Putamen (tissue), 1 donor: ENCODE measurements around the gene CSTPP1.
"Not testable (repeated sequence)": the region's sequence is repeated elsewhere in the genome, so short reads cannot be mapped to it uniquely, and the experiment has no call there.

Experiments
- DNase-seq: peaks from one replicate; pipeline ENCODE4 v3.0.0-alpha.2; 2016; ENCODE audit warnings: low spot score

CSTPP1 gene

GRCh38 chr11:47050284-47050683, 113.7 kb downstream of the CSTPP1 start:
- DNase-seq: no peak

DNA sequence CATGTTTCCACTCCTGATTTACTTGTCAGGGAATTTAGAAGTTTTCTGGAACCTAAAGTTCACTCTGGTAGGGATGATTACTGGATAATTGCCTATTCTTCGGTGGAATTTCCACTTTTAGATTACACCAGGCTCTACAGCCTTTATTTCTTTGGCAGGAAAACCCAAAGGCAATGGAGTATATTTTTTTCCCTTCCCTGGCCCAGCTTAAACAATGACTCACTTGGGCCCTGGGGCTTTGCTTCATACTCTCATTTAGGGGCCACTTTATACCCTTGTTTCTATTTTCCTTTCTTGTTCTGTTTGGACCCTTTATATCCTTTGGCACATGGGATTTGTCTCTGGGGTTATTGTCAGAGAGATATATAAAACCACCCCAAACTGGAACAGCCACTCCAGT, 114.7 kb downstream of the CSTPP1 start:
- no peak for DNase-seq

- no peak for DNase-seq
These were observed 115.6 kb downstream of the CSTPP1 start for GRCh38 chr11:47052165-47052564.

DNA sequence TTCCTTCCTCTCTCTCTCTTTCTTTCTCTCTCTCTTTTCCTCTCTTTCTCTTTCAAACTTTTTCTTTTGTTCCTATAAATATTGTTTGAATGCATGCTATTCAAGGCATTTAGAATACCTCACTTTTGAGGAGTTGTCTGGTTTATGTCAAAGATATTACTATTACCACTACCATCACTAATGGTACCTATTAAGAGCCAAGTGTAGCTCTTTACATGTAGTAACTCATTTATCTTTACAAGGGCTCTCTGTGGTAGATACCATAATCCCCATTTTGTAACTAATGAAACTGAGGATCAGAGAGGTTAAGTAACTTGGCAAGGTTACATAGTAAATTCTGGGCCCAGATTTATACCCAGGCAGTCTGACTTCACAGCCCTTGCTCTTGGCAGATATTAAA, 116.0 kb downstream of the CSTPP1 start:
- no peak for DNase-seq

- DNase-seq: no peak
These were observed 119.0 kb downstream of the CSTPP1 start for GRCh38 chr11:47055534-47055933.

DNA sequence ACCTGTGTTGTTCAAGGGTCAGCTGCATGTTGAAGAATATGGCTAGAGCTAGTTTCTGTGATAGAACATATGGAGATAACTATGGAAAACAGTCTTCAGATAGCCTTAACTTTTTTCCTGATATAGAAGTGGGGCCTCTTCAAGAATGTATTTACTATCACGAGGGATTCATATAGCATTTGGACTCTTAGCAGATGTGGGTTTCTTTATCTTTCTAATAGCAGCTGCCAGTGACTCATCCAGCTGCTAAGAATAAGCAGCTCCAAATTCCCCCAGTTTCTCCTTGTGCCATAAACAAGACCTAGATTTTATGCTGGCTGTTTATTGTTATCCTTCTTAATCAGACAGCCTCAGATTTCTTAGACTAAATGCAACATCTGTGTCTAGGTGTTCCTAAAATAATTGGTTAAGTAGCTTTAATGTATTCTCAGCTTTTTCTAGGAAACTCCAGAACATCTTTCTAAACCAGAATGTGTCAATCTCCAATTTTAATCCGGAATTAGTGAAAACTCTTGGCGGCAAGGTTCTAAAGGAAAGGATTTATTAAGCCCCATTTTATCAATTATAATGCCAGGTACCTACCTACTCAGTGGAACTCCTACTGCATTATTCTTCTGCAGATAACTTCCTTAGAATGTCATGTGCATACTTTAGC, 119.8 kb downstream of the CSTPP1 start:
- peak; percentile 23 for DNase-seq

DNA sequence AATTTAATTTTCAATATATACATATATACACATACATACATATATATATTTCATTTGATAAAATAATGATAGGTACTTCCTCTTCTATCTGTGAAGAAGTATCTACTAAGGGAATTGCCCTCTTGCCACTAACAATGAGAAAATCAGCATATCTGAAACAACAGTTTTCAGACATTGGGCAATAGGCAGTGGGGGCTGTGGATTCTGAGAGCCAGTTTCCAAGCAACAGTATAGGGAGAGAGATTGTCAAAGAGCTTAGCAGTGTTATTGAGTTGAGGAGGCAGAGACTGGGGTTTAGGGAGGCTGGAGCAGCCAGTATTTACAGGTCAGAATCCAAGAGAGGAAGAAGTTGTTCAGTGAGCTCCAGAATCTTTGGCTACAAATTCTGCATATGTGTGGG, 120.8 kb downstream of the CSTPP1 start:
- DNase-seq: no peak

DNA sequence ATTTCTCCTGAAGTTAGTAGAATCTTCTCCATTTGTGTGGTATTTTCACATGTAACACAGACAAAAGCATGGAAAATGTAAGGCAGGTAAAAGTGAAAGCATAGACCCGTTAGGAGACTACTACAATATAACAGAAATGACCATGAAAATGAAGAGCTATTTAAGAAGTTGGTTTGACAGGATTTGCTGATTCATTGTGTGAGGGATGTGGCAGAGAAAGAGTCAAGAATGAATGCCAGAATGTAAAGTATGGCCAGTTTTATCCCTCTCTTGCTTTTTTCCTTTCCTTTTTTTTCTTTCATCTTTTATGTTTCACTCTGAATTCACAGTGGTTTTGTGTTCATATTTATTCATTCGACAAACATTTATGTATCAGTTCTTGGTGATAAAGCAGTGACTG, 124.2 kb downstream of the CSTPP1 start:
- DNase-seq: no peak

DNA sequence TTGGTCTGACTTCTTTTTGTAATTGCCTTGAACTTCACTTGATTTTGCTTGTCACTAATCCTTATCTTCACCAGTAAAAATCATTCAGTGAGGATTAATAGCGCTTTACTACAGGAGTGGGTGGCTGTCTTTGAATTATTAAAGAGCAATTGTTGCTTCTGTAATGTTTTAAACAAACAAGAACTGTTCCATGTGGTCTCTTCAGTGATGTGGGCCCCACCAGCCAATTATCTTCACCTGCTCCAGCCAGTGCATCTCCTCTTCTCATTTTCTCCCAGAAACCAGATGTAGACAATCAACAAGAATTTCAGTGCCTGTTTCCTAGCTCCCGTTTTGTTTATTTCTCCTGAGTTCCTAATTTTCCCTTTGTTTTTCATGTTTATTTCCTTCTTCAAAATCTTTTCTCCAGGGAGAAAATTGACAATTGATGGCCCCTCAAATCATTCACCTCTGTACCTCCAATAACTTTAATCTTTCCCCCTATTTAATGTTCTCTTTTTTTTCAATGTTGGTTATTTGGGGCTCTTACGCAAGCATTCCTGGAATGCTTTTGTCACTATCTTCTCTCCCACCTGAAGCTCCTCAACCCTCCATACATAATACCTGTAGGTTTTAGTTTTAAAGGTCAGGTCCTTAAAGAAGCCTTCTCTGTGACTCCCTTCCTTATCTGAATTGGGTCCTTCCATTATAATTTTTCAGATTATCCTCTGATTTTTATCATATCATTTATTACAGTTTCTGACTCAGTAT, 125.0 kb downstream of the CSTPP1 start:
- no peak for DNase-seq

- no peak for DNase-seq
These were observed 126.2 kb downstream of the CSTPP1 start for GRCh38 chr11:47062736-47063135.

DNA sequence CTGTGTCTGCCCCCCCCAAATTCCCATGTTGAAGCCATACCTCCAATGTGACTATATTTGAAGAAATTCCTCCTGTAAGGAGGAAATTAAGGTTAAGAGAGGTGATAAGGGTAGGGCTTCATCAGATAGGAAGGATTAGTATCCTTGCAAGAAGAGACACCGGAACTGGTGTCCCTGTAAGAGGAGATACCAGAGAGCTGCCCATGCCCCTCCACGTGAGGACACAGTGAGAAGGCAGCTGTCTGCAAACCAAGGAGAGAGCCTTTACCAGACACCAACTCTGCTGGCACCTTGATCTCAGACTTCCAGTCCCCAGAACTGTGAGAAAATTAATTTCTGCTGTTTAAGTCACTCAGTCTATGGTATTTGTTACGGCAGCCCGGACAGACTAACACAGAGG, 130.8 kb downstream of the CSTPP1 start:
- DNase-seq: no peak

DNA sequence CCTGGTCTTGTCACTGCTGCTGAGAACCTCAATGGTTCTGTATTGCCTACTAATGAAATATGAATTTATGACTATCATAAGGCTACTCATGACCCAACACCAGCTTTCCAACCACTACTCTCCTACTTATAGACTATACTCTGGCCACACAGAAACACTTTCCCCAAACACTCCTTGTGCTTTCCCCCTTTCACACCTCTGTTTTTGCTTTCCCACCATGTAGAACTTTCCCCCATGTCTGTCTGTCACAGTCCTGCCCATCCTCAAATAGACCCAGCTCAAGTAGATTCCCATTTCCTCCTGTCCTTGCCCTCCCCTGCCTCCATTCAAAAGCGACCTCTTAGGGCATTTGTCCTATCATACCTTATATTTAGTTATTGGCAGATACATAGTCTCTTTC, 134.2 kb downstream of the CSTPP1 start:
- DNase-seq: no peak

- no peak for DNase-seq
These were observed 134.8 kb downstream of the CSTPP1 start for GRCh38 chr11:47071341-47071740.

DNA sequence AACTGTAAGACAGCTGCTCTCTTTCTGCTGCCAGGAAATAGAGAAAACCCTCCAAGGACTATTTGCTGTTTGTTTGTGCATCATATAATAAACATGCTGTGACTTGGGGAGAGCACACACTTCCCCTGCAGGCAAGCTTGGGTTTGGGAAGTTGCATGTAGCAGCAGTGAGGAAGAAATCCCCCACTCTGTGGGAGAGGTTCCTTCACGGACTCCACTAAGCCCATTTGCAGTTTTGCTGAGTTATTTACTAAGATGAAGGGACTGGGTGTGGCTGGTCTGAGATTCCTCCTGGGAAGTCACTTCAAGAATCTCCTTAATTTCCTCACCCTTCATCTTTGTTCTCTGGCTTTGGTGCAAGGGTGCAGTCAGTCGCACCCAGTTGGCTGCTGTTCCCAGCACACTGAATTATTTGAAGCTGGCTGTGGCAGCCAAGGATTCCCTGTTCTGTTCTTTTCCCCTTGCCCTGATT, 135.3 kb downstream of the CSTPP1 start:
- peak; percentile 9 for DNase-seq

DNA sequence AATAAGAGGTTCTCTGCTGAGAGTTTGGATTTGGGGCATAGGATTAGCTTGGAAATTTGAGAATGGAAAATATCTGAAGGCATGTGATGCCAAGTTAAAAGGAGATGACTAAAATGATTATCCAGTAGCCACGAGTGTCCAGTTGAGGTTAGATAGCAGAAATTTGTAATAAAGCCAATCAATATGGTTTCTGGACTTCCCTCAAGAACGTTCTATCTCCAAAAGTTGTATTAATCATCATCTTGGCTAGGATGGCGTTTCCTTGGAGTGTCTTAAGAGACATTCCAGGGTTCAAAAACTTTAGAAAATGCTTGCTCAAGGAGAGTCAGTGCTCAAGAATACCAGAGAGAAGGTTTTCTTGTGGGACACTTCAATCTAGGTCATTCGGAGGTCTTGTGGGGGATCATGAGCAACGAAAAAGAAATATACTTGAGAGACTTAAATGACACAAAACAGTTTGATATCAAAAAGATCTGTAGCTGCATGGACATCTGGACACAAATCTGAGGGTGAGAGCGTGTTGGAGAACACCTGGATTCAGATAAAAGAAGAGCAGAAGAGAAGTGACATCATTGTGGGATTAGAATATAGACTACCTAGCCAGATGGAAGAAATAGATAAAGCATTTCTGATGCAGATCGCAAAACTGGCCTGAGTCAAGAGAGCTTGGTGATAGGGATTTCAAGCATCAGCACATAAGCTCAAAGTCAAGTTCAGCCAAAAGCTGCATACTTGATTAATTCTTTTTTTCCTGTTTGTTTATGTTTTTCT, 142.4 kb downstream of the CSTPP1 start:
- DNase-seq: no peak

- not testable (repeated sequence) for DNase-seq
These were observed 144.2 kb downstream of the CSTPP1 start for GRCh38 chr11:47080775-47081174.

GRCh38 chr11:47083913-47084312, 147.4 kb downstream of the CSTPP1 start:
- no peak for DNase-seq

GRCh38 chr11:47087801-47088200, 151.2 kb downstream of the CSTPP1 start:
- DNase-seq: no peak

DNA sequence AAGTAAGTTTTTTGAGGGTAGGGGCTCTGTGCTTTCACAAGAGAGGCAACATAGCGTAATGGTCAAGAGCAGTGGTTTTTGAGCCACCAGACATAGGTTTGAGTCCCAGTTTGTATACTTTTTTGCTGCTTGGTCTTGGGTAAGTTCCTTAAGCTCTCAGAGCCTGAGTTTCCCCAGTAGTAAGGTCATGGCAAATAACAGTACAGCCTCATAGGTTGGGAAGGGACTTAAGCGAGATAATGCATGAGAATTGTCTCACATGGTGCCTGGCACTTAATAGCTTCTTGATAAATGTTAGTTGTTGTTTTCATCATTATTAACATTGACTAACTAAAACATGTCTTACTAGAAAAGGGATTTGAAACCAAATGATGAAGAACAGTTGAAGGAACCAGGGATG, 157.0 kb downstream of the CSTPP1 start:
- DNase-seq: no peak

DNA sequence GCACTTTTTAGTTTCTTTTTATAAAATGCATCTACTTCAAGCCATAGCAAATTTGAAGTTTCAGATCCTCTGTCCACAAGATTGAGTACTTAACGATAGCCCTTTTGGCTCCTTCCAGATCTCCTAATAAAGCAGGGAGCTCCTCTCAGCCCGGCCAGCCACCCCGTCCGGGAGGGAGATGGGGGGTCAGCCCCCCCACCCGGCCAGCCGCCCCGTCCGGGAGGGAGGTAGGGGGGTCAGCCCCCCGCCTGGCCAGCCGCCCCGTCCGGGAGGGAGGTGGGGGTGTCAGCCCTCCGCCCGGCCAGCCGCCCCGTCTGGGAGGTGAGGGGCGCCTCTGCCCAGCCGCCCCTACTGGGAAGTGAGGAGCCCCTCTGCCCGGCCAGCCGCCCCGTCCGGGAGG, 160.3 kb downstream of the CSTPP1 start:
- DNase-seq: not testable (repeated sequence)

DNA sequence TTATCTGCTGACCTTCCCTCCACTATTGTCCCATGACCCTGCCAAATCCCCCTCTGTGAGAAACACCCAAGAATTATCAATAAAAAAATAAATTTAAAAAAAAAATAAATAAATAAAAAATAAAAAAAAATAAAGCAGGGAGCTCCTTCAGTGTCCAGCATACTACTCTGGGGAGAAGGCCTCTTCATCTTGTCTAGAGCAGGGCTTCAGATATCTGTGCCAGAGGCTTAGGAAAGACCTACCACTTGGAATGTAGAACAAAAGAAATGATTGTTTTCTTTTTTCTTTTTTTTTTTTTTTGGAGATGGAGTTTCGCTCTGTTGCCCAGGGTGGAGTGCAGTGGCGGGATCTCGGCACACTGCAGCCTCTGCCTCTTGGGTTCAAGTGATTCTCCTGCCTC, 161.7 kb downstream of the CSTPP1 start:
- DNase-seq: not testable (repeated sequence)

- no peak for DNase-seq
These were observed 162.8 kb downstream of the CSTPP1 start for GRCh38 chr11:47099214-47099917.
